AML-193 (cell line): ENCODE measurements around the gene DOC2A.
"Not testable (repeated sequence)": the region's sequence is repeated elsewhere in the genome, so short reads cannot be mapped to it uniquely, and the experiment has no call there.

ENCODE experiments used
- DNase-seq, 2 experiments: peaks; one replicate each; lab custom pipeline; 2025; lab: John Stamatoyannopoulos, UW

The DOC2A gene

DNA sequence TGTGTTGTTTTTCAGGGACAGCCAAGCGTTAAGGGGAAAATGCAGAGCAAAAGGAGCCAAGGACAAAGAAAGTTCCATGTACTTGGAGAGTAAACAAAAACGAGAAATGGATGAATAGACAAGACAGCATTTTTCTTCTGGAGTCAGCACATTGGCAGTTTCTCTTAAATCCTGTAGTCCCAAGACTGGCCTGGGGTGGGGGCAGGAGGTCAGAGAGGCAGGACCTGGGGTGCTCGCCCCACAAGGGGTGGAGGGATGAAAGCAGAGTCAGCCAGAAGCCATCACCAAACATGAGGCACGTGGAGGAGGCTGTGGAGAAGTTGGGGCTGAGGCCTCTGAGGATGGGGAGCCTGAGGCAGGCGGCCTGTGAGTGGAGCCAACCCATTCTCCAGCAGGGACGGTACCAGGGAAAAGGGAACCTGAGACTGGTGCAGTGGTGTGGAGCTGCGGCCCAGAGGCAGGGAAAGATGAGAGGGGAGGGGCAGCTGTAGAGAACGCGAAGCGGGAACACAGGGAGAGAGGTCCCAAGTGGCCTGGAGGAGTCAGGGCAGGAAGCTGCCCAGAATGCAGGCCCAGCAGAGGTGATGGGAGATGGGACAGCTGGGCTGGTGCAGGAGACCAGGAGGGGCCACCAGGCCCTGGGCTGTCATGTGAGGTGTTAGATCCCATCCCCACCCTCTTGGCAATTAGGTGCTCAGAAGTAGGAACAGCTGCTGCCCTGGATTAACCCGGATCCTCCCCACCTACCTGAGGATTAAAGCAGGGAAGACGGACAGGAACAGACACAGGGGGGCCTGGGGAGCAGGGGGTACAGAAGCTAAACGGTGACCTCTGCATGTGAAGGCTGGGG lies 17.0 kb upstream of the DOC2A start:
- DNase-seq = no peak

DNA sequence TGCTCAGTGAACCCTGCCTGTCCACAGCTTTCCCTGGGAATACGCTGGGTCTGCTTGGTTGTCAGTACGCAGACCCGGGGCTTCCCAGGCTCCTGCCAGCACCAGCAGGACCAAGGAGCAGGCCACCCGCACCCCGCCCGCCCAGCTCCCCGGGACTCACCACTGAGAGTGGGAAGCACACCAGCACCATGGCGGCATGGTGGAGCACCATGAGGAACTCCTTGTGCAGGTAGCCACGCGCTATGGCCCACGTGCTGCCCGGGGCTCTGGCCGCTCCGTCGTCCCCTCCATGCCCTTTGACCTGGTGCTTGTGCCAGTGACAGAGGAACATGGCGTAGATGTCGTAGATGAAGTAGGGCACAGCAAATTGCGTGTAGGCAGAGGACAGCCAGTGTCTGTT lies 15.6 kb upstream of the DOC2A start:
- DNase-seq = no peak

DNA sequence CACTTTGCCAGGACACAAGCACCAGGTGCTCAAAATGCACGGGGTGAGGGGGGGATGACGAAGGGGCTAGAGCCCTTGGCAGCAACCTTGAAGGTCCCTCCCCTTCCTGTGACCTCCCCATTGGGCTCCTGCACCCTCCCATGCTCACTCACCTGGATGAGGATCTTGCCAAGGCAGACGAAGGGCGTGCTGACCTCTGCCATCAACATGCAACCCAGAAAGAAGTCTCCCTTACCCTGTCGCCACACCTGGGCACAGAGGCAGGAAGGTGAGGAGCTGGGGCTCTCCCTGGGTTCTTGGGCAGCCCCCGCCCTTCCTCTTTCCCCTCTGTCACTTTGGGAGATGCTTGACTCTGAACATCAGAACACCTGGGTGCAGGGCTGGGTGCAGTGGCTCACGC lies 14.7 kb upstream of the DOC2A start:
- DNase-seq = no peak

DNA sequence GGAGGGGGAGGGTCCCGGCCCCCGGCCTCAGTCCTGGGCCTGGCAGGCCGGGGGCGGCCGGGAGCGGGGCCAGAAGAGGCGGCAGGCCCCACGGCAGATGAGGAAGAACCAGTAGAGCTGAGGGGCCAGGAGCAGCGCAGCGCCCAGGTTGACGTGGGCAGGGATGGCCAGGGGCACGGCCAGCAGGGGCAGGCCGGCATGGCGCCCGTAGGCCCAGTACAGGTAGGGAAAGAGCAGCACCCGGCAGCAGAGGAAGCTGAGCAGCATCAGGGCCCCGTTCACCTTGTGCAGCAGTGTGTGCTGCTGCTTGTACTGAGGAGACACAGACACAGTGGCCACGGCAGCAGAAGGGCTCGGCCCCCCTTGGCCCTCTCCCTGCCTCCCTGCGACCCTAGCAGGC lies 14.3 kb upstream of the DOC2A start:
- DNase-seq = no peak

DNA sequence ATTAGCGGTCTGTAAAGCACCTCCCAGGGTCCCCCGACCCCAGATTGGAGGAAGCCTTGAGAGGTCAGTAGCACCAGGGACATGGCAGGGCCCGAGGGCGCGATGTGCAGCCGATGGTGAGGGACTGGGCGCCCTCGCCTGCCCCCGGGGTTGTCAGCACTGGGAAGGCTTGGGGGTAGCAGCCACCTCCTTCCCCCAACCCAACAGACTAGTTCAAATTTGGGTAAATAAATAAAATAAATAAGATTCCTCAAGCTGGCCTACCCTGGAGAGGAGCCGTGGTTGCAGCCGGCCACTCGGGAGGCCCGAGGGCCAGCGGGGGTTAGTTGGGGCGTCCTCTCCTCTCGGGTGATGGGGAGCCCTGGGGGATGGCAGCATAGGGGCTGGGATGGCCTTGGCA lies 13.6 kb upstream of the DOC2A start:
- DNase-seq = no peak

DNA sequence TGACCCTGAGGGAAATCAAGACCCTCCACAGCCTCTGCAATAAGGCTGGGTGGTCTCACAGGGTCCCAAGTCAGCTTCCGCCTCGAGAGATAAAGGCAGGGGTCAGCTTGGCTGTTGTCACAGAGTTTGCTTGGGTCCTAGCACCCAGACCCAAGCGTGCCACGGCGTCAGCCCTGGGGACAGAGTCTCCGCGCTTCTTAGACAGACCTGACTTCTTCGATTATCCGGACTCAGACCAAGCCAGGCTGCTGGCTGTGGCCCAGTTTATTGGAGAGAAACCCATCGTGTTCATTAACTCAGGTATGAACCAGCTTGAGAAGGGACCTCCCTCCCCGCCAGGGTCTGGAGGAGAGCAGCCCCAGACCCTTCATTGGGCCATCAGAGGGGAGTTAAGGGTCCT lies 12.8 kb upstream of the DOC2A start:
- no peak for DNase-seq

DNA sequence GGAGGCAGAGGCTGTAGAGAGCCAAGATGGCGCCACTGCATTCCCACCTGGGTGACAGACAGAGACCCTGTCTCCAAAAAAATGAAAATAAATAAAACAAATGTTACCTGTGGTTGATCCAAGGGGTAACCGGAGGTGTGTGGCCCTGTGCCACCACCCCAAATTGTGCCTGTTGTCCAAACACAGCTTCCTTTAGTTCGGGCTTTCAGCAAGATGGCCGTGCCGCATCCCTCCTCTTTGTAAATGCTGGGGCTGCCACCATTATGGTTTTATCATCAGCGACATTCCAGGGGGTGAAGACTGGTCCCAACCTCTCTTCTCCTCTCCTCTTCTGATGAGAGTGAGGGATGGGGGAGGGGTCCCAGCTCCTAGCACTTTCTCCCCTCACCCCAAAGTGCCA lies 12.1 kb upstream of the DOC2A start, which contains the start of gene C16orf92:
TSS of gene C16orf92 (plus strand) at position 312 of the 400 bp plus-strand sequence. CDS start 143 bp downstream, outside the sequence.
- no peak for DNase-seq

DNA sequence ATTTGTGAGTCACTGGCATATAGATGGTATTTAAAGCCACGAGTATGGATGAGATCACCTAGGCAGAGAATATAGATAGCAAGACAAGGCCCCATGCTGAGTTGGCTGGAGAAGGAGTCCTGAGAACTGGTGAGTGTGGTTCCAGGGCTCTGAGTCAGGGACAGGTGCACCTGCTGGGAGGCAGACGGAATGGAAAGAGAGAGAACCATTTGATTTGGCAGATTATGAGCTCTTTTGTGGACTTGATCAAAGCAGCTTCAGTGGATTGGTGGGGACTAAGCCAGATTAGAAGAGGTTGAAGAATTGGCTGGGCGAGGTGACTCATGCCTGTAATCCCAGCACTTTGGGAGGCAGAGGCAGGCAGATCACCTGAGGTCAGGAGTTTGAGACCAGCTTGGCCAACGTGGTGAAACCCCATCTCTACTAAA lies 7.9 kb upstream of the DOC2A start:
- no peak for DNase-seq

DNA sequence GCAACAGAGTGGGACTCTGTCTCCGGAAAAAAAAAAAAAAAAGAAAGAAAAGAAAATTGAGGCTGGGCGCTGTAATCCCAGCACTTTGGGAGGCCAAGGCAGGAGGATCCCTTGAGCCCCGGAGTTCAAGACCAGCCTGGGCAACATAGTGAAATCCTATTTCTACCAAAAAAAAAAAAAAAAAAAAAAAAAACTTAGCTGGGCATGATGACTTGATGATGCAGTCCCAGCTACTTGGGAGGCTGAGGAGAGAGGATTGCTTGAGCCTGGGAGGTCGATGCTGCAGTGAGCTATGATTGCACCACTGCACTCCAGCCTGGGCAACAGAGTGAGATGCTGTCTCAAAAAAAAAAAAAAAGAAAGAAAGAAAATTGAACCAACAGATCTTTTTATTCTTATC lies 7.1 kb upstream of the DOC2A start:
- DNase-seq = not testable (repeated sequence)

DNA sequence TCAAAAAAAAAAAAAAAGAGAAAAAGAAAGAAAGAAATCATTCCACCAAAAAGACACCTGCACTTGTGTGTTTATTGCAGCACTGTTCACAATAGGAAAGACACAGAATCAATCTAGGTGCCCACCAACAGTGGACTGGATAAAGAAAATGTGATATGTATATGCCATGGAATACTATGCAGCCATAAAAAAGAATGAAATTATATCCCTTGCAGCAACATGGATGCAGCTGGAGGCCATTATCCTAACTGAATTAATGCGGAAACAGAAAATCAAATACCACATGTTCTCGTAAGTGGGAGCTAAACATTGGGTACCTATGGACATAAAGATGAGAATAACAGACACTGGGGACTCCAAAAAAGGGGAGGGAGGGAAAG lies 6.4 kb upstream of the DOC2A start:
- DNase-seq = no peak

DNA sequence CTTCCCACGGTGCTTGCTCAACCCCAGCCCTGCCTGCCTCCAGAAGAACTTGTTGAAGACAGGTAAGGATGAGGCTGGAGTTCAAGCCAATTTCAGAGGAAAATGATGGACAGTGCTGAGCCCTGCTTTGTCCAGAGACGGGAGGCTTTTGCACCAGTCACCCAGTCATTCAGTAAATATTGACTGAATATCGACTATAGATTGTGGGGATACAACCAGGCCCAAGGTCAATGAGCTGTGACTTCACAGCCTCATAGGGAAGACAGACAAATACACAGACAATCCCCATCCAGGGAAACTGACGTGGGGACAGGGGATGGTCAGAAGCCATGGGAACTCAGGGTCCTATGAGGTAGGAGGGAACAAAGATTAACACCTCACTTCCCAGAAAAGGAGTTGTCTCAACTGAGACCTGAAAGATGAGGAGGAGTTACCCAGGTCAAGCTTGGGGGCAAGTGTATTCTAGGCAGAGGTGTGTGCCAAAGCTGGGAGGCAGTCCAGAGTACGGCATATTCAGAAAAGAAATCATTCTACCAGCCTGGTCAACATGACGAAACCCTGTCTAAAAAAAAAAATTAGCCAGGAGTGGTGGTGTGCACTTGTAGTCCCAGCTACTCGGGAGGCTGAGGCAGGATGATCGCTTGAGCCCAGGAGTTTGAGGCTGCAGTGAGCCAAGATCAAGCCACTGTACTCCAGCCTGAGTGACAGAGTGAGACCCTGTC lies 5.9 kb upstream of the DOC2A start:
- DNase-seq = no peak

DNA sequence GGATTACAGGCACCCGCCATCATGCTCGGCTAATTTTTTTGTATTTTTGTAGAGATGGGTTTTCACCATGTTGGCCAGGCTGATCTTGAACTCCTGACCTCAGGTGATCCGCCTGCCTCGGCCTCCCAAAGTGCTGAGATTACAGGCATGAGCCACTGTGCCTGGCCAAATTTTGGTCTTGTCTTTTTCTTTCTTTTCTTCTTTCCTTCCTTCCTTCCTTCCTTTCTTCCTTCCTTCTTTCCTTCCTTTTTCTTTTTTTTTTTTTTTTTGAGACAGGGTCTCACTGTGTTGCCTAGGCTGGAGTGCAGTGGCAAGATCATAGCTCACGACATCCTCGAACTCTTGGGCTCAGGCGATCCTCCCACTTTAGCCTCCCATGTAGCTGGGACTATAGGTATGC lies 4.6 kb upstream of the DOC2A start:
- DNase-seq = not testable (repeated sequence)

DNA sequence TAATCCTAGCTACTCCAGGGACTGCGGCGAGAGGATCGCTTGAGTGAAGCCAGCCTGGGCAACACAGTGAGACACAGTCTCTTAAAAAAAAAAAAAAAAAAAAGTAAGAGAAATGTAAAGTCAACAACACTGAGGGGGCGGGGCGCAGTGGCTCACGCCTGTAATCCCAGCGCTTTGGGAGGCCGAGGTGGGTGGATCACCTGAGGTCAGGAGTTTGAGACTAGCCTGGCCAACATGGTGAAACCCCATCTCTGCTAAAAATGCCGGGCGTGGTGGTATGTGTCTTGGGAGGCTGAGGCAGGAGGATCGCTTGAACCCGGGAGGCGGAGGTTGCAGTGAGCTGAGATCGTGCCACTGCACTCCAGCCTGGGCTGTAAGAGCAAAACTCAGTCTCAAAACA lies 1.8 kb upstream of the DOC2A start:
- DNase-seq = not testable (repeated sequence)

DNA sequence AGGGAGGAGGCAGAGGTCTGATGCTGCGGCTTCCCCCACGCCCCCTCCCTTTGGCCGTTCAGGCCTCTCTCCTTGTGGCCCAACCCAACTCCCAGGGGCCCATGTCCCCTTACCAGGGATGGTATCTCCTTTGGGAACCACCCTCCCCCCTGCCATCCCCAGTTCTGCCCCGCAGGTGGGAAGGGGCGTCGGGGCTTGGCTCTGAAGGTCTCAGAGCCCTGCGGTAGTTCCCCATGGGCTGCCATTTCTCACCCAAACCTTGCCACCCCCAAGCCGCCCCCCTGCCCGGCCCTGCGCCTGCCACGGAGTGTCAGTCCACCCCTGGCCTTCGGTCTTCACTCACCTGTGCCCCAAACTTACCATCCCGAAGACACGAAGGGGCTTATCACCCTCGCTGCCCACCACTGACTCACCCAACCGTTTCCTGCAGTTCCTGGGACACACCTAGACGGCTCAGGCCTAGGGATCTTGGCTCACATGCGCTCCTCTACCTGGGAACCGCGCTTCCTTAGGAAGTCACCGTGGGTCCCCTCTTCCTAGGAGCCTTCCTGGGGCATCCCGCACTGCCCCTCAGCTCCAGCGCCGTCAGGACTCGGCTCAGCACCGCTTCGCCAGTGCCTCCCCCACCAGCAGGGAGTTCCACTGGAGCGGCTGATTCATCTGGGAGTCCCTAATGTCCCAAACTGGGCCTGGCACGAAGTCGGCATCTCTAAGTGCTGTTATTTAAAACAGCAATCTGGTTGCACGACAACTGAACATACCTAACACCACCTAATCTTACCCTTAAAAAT lies 1.1 kb upstream of the DOC2A start:
- DNase-seq = no peak

DNA sequence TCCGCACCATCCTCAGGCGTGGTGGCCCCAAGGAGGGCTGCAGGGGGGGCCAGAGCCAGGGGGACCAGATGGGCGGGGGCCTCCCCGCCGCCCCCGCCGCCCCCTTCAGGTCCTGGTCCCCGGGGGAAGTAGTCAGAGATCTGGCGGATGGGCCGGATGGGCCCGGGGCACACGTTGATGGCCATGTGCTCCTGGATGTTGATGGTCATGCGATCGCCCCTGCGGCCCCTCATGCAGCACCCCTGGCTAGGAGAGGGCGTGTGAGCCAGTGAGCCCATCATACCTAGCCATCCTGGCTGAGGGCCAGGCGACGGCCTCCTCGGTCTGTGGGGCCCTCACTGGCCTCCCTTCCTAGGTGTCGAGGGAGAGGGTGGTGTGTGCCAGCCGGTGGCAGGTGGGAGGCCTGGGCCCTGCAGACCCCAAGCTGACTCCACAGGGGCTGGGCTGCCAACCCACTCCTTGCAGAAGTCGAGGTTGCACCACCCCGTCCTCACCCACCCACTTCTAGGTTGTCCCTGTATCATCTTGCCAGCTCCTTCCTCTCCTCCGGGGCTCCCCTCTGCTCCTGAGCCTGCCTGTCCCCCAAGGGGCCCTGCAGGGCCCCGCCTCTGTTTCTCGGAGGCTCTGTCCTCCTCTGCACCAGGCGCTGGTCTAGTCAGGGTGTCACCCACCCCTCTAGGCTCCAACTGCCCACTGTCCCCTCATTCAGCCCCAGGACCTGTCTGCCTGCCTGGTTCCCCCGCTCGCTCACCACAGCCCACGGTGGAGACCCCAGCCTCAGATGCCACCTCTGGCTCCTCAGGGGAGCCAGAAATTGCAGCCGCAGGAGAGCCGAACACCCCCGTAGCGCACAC lies 610 bp downstream of the DOC2A start:
- no peak for DNase-seq

DNA sequence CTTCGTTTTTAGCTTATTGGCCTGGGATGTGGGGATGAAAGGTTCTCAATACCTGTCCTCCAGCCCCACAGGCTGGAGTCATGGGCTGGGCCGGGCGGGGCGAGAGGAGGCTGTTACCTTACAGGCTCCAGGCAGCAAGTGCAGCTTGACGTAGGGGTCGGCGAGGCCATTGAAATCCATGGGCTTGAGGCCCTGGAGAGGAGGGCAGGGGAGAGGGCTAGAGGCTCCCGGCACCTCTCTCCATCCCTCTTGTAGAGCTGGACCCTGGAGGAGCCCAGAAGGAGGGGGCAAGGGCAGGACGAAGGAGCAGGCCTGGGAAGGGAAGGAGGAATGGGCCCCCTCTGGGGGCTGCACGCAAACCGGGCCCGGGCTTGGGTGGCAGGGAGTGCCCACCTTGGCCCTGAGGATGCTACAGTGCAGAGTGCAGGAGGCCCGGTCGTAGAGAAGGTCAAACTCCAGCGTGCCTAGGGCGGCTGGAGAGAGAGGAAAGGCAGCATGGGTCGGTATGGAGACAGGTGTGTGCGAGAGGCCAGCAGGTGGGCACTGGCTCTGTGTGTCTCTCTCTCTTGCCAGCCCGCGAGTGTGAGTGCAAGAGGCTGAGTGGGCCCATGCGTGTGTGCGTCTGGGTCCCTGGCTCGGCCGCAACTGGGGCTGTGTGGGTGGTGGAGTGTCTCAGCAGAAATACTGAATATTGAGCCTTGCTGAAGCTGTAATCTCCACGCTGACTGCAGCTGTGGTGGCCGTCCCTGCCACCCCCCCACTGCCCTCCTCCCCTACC lies 1.6 kb downstream of the DOC2A start:
- DNase-seq = no peak

DNA sequence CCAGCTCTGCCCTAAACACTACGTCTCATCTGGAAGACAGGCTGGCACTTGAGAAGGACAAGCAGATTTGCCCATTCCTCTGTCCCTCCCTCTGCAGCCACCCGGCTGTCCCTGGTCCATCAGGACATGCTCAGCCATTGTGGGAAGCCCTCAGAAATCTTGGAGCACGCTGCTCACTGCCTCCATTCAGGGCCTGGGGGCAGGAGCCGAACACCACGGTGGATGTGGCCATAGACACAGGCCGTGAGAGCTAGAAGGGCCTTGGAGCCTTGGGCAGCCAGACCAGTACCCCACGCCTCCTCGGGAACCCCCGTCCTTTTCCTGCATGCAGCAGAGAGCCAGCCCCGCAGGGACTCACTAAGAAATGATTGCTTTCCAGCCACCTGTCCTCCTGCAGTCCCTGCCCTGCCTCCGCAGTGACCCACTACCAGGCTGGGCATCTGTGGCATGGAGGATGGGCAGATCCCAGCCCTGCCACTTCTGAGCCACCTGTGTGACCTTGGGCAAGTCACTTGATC lies 3.4 kb downstream of the DOC2A start:
- no peak for DNase-seq

DNA sequence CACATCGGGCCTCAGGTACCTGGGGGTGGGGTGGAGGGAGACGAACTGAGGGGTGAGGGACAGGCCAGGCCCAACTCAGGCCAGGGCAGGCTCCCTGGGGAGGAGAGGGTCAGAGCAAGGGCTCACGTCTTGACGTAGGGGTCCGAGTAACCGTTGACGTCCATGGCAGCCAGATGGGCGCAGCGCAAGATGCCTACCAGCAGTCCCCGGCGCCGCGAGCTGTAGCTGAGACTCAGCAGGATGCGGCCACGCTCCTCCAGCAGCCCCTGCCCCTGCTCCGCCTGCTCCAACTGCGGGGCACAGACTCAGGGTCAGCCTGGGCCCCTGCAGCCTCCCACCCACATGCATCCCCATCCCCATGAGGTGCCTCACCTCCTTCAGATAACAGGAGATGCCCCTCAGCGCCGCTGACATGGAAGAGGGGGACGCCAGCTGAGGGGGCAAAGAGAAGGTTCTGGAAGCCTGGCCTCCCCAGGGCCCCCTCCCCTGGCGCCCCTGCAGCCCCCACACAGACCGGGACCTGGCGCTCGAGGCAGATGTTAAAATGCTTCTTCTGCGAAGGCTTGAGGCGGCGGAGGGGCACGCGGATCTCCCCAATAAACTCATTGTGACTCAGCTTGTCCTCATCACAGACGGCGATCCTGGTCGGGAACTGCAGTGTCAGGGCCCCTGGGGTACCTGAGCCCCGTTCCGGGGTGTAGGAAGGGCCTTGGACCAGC lies 4.0 kb downstream of the DOC2A start:
- DNase-seq = no peak

DNA sequence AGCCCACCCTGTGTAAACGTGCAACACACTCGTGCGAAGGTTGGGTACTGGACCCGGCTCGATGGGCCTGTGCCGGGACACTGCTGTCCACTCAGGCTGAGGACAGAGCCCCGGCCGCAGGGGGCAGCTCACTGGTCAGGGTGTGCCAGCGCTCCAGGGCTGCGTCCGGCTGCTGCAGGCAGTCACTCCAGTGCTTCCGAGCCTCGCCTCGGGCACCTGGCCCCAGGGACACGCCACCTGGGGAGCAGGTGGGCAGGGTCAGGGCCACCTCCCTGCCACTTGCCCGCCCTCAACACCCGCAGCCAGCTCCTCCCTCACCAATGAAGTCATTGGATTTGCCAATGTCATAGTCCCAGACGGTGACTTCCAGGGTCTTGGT lies 4.7 kb downstream of the DOC2A start:
- DNase-seq = no peak
